Endothelial cell of umbilical vein (primary cell): Measurements from ENCODE around the gene WDR37. TPM values are rescaled to one million over a fixed set of nuclear protein-coding genes. Genes with fewer than 3 reads are reported as not detected.

Experiments used
- BruUV-seq: library from RNA; stranded (reverse); fragments of 400-500 nt; replicated peaks from 2 replicates; lab custom pipeline; 2021; lab: Mats Ljungman, UMichigan
- CTCF ChIA-PET: fragments of 300-600, 350-600 bp; sonication (Branson Sonifier 250); formaldehyde crosslinking; loops from one replicate; lab custom pipeline; 2021; ENCODE audit warnings: antibody characterized with exemption, inconsistent platforms; lab: Charles Lee
- POLR2A ChIA-PET: fragments of 300-600, 350-600 bp; sonication (Branson Sonifier 250); formaldehyde crosslinking; loops from one replicate; lab custom pipeline; 2021; ENCODE audit warnings: antibody characterized with exemption, inconsistent platforms; lab: Charles Lee
- DNase-seq: peaks from one replicate; pipeline ENCODE4 v3.0.0-alpha.2; 2011; ENCODE audit warnings: low read depth, low spot score
- FAIRE-seq: peaks from 2 replicates; lab custom pipeline; 2011; peaks lifted over from hg19 to GRCh38; lab: Jason Lieb, UNC
- H2AFZ ChIP-seq: 2 replicates; pipeline ENCODE4 v1.6.0; 2012; ENCODE audit warnings: low read depth, low read length, control low read depth, inconsistent platforms
- H3K27ac ChIP-seq: 2 replicates; pipeline ENCODE4 v1.5.1; 2011; ENCODE audit warnings: low read depth, mild to moderate bottlenecking, control low read depth, low read length, moderate library complexity; ENCODE audit not compliant: insufficient read depth
- H3K27me3 ChIP-seq, 2 experiments: 2 replicates each; pipeline versions ENCODE4 v1.6.0 to v1.6.1; 2011; ENCODE audit warnings: low read length in 2 of 2, mixed read lengths in 1 of 2; ENCODE audit not compliant: control insufficient read depth in 2 of 2, insufficient read depth in 2 of 2
- H3K36me3 ChIP-seq, 2 experiments: 2 replicates in 1 of 2; 3 replicates in 1 of 2; pipeline ENCODE4 v1.5.1; 2011; ENCODE audit warnings: low read length in 2 of 2, mild to moderate bottlenecking in 1 of 2, moderate library complexity in 1 of 2; ENCODE audit not compliant: control insufficient read depth in 2 of 2, insufficient read depth in 2 of 2; ENCODE audit errors: extremely low read depth in 1 of 2
- H3K4me1 ChIP-seq: 3 replicates; pipeline ENCODE4 v1.5.1; 2011; ENCODE audit warnings: mild to moderate bottlenecking, low read length; ENCODE audit not compliant: control insufficient read depth, insufficient read depth; ENCODE audit errors: extremely low read depth
- H3K4me2 ChIP-seq: 2 replicates; pipeline ENCODE4 v1.6.1; 2011; ENCODE audit warnings: low read length, control low read depth, mixed read lengths; ENCODE audit not compliant: insufficient read depth
- H3K4me3 ChIP-seq, 3 experiments: fragments of 200-600 bp in 1 of 3; sonication (generic), shearing (Covaris generic) in 1 of 3; replicated peaks in 1 of 3; 2 replicates each; pipeline ENCODE4 v1.5.1; 2011 to 2016; ENCODE audit warnings: control low read depth in 3 of 3, low read length in 3 of 3, mild to moderate bottlenecking in 2 of 3, inconsistent platforms in 1 of 3, low read depth in 1 of 3, moderate library complexity in 1 of 3; ENCODE audit not compliant: insufficient read depth in 1 of 3
- H3K79me2 ChIP-seq: 2 replicates; pipeline ENCODE4 v1.6.0; 2012; ENCODE audit warnings: low read length, inconsistent platforms; ENCODE audit not compliant: control insufficient read depth, insufficient read depth
- H3K9ac ChIP-seq: replicated peaks from 2 replicates; pipeline ENCODE3; 2011; ENCODE audit warnings: low read length, control low read depth; ENCODE audit not compliant: insufficient read depth; ENCODE audit errors: extremely low read depth
- H3K9me1 ChIP-seq: replicated peaks from 3 replicates; pipeline ENCODE4 v1.6.0; 2011; ENCODE audit warnings: mild to moderate bottlenecking, low read length; ENCODE audit not compliant: control insufficient read depth, insufficient read depth; ENCODE audit errors: extremely low read depth
- H3K9me3 ChIP-seq: replicated peaks from 2 replicates; pipeline ENCODE4 v1.5.1; 2012; ENCODE audit warnings: low read length, inconsistent platforms; ENCODE audit not compliant: control insufficient read depth, insufficient read depth
- H4K20me1 ChIP-seq: replicated peaks from 2 replicates; pipeline ENCODE3; 2011; ENCODE audit warnings: mild to moderate bottlenecking, low read length; ENCODE audit not compliant: control insufficient read depth, insufficient read depth; ENCODE audit errors: extremely low read depth
- CTCF ChIP-seq, 2 donors: IDR thresholded peaks; 1 replicate in 1 of 2; 2 replicates in 1 of 2; pipeline ENCODE4 v1.5.1; 2011; ENCODE audit warnings: low read length in 2 of 2, mild to moderate bottlenecking in 2 of 2, moderate library complexity in 2 of 2, control low read depth in 1 of 2, inconsistent platforms in 1 of 2, low read depth in 1 of 2; ENCODE audit not compliant: insufficient read depth in 1 of 2; ENCODE audit errors: extremely low read depth in 1 of 2
- EZH2 ChIP-seq: IDR thresholded peaks from 2 replicates; pipeline ENCODE4 v1.6.1; 2012; ENCODE audit warnings: borderline replicate concordance, low read depth, mild to moderate bottlenecking, moderate library complexity, low read length, inconsistent platforms; ENCODE audit not compliant: severe bottlenecking
- FOS ChIP-seq: IDR thresholded peaks from 2 replicates; pipeline ENCODE4 v1.6.1; 2011; ENCODE audit warnings: mild to moderate bottlenecking, low read length, moderate library complexity, borderline replicate concordance; ENCODE audit not compliant: insufficient read depth
- GATA2 ChIP-seq: IDR thresholded peaks from 2 replicates; pipeline ENCODE4 v1.7.0; 2011; ENCODE audit warnings: low read depth, mild to moderate bottlenecking, moderate library complexity, mixed read lengths, low read length; ENCODE audit not compliant: insufficient read length, insufficient read depth
- JUN ChIP-seq: IDR thresholded peaks from 2 replicates; pipeline ENCODE4 v1.6.1; 2011; ENCODE audit warnings: borderline replicate concordance, low read depth; ENCODE audit not compliant: insufficient read length, insufficient read depth
- MYC ChIP-seq: IDR thresholded peaks from one replicate; pipeline ENCODE4 v1.6.1; 2011; ENCODE audit warnings: mild to moderate bottlenecking, low read depth, low read length
- POLR2A ChIP-seq: IDR thresholded peaks from 2 replicates; pipeline ENCODE4 v1.6.1; 2012; ENCODE audit warnings: low read depth, mild to moderate bottlenecking, control low read depth, low read length
- POLR2AphosphoS5 ChIP-seq: IDR thresholded peaks from 2 replicates; pipeline ENCODE4 v1.6.1; 2012; ENCODE audit warnings: low read depth, mild to moderate bottlenecking, control low read depth, low read length, moderate library complexity; ENCODE audit not compliant: insufficient read depth
- dilution Hi-C: fragments of 300-500 bp; cut with MboI; formaldehyde crosslinking; loops from one replicate; pipeline ENCODE4 v1.15.0; 2019; ENCODE audit warnings: low sequenced_read_pairs; ENCODE audit not compliant: extremely low pct_ligation_motif_present
- intact Hi-C: fragments of 100-400 bp; cut with micrococcal nuclease; formaldehyde crosslinking; loops from one replicate; pipeline ENCODE4 v1.10.0; 2022
- polyA plus RNA-seq, 4 experiments: library from polyadenylated mRNA; depleted of rRNA in 3 of 4; stranded (reverse) in 3 of 4; unstranded in 1 of 4; fragments of >200 nt; gene quantifications; 2 replicates each; pipeline versions ENCODE4 v1.2.1 to v1.2.3, GENCODE V29; 2011 to 2012; ENCODE audit warnings: missing spikeins in 1 of 4
- total RNA-seq: library from RNA; stranded (reverse); gene quantifications from 2 replicates; pipeline ENCODE4 v1.2.3, GENCODE V29; 2021

WDR37 gene
- total and polyA plus RNA-seq, 2 donors (not counting 3 experiments of a cell fraction or from before 2014, with no cell fraction given): 21.7 to 25.5 TPM

- H3K27ac ChIP-seq: no peak overlapping the region
- no peak overlapping the region for H2AFZ ChIP-seq
- POLR2A ChIA-PET: no interaction called here
- H4K20me1 ChIP-seq: no peaks in the 10 kb centered on the region
- no peaks in the 10 kb centered on the region for H3K79me2 ChIP-seq
- H3K9me3 ChIP-seq: no peaks in the 10 kb centered on the region
- CTCF ChIA-PET: interaction anchor here (1.4 kb wide), 1 partner anchor 1923 kb away, joined by 3 read pairs; no protein-coding TSS in a partner anchor
- BruUV-seq: no TSS peak
- H3K4me2 ChIP-seq: no peak overlapping the region
- H3K4me3 ChIP-seq: no peak overlapping the region
- intact Hi-C loops (no loop called here), dilution Hi-C loops (no loop called here)
- H3K9ac ChIP-seq: no peak overlapping the region
- FAIRE-seq (no peak), DNase-seq (no peak)
- H3K9me1 ChIP-seq: no peaks in the 10 kb centered on the region
- no peaks in the 10 kb centered on the region for H3K27me3 ChIP-seq
- TF ChIP-seq POLR2A: no peak
- TF ChIP-seq EZH2: no peak
- no peak for TF ChIP-seq FOS
- no peak for TF ChIP-seq JUN
- TF ChIP-seq POLR2AphosphoS5: no peak
- TF ChIP-seq CTCF (IDR thresholded peaks at IDR 0.05; ENCODE audit: extremely low read depth in 1 of 2, insufficient read depth in 1 of 2, low read depth in 1 of 2, low read length in 2 of 2): no peak
- TF ChIP-seq MYC: no peak
- TF ChIP-seq GATA2: no peak
- no peaks in the 10 kb centered on the region for H3K4me1 ChIP-seq
- H3K36me3 ChIP-seq: peaks cover 2 to 36% of the 10 kb centered on the region in 2 experiments
Measured at GRCh38 chr10:1119501-1119900, 63.3 kb downstream of the WDR37 start.
